ENCODE results near the gene UIMC1. TPM values are rescaled to one million over a fixed set of nuclear protein-coding genes. Genes with fewer than 3 reads are reported as not detected.

Gene UIMC1
- total RNA-seq, 4 donors from 2014 or later = 40.2 to 56.7 (median 44.6) TPM

DNA sequence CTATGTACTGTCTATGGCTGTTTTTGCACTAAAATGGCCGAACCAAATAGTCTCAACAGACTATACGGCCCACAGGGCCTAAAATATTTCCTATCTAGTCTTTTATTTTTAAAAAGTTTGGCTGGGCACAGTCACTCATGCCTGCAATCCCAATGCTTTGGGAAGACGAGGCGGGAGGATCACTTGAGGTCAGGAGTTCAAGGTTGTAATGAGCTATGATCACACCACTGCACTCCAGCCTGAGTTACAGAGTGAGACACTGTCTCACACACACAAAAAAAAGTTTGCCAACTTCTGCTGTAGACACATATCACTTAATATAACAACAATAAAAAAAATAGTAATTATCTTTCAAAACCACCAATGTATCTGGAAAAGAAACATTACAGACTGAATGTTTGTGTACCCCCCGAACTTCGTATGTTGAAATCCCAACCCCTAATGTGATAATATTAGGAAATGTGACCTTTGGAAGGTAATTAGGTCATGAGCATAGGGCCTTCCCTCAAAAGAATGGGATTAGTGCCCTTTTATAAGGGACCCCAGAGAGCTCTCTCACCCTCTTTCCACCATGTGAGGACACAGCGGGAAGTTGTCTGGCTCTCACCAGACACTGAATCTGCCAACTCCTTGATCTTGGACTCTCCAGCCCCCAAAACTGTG lies 53.9 kb downstream of the UIMC1 start:
- Histone ChIP-seq H3K27ac (no peak overlapping the region), H3K27me3 (no peaks in the 10 kb centered on the region), H3K4me3 (no peak overlapping the region), H3K36me3 (peaks cover 0 to 63% (median 10%) of the 10 kb centered on the region in 3 donors), H3K9me3 (no peaks in the 10 kb centered on the region), H3K4me1 (peaks cover 0 to 15% (median 0%) of the 10 kb centered on the region in 4 donors)
- DNase-seq (ENCODE audit: low spot score in 2 of 2) = no peak
- TF ChIP-seq POLR2A (IDR thresholded peaks at IDR 0.05) = no peak
- TF ChIP-seq, protein P1, sequence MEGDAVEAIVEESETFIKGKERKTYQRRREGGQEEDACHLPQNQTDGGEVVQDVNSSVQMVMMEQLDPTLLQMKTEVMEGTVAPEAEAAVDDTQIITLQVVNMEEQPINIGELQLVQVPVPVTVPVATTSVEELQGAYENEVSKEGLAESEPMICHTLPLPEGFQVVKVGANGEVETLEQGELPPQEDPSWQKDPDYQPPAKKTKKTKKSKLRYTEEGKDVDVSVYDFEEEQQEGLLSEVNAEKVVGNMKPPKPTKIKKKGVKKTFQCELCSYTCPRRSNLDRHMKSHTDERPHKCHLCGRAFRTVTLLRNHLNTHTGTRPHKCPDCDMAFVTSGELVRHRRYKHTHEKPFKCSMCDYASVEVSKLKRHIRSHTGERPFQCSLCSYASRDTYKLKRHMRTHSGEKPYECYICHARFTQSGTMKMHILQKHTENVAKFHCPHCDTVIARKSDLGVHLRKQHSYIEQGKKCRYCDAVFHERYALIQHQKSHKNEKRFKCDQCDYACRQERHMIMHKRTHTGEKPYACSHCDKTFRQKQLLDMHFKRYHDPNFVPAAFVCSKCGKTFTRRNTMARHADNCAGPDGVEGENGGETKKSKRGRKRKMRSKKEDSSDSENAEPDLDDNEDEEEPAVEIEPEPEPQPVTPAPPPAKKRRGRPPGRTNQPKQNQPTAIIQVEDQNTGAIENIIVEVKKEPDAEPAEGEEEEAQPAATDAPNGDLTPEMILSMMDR (IDR thresholded peaks at IDR 0.05) = no peak
- no peak for TF ChIP-seq EP300 (IDR thresholded peaks at IDR 0.05)
- WGBS, 2 donors = 86 to 91% methylated on average over 7 of the region's 7 CpGs

DNA sequence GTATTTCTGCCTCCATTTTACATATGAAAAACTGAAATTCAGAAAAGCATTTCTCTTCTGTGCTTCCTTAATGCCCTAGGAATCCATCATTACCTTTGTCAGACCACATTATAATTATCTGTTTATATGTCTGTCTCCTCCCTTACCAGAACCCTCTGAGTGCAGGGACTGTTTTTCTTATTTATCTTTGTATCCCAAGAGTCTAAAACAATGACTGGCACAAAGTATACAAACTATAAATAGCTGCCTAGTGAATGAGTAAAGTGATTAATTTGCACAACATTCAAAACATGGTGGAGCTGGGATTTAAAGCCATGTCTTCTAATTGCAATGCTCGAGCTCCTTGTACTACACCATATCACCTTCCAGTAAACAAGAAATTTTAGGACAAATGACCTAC lies 58.1 kb downstream of the UIMC1 start:
- no peak overlapping the region for H3K4me3 ChIP-seq
- WGBS, 2 donors = 74 to 92% methylated on average over 1 of the region's 1 CpG
- peaks cover 0 to 77% (median 20%) of the 10 kb centered on the region in 3 donors for H3K36me3 ChIP-seq
- no peak overlapping the region for H3K27ac ChIP-seq
- TF ChIP-seq, protein P1 (IDR thresholded peaks at IDR 0.05) = no peak
- TF ChIP-seq EP300 (IDR thresholded peaks at IDR 0.05) = no peak
- no peaks in the 10 kb centered on the region for H3K9me3 ChIP-seq
- H3K4me1 ChIP-seq = no peaks in the 10 kb centered on the region
- no peaks in the 10 kb centered on the region for H3K27me3 ChIP-seq
- DNase-seq (ENCODE audit: low spot score in 2 of 2) = no peak

DNA sequence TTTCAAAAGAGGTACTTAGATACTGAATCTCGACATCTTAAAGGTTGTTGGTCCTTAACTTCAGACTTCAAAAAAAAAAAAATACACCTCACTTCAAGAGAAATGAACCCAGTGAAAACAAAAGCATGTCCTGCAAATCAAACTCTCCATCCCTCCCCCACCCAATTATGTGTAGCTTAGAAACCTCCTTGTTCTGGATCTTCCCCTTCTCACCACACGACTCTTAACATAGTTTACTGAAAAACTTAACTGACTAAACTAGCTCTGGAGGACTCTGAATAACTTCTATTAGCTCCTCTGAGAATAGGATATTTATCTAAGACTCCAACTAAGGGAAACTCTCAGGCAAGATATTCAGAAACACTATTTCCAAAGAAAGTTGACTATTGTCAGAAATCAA lies 58.7 kb downstream of the UIMC1 start:
- peaks cover 0 to 81% (median 20%) of the 10 kb centered on the region in 3 donors for H3K36me3 ChIP-seq
- no peak overlapping the region for H3K27ac ChIP-seq
- no peak for DNase-seq (ENCODE audit: low spot score in 2 of 2)
- 69 to 73% methylated on average over 2 of the region's 2 CpGs for WGBS, 2 donors
- H3K4me3 ChIP-seq = no peak overlapping the region
- no peaks in the 10 kb centered on the region for H3K27me3 ChIP-seq
- no peaks in the 10 kb centered on the region for H3K4me1 ChIP-seq
- H3K9me3 ChIP-seq = no peaks in the 10 kb centered on the region
- TF ChIP-seq, protein P1 (IDR thresholded peaks at IDR 0.05) = no peak
- TF ChIP-seq POLR2A (IDR thresholded peaks at IDR 0.05) (no peak), EP300 (IDR thresholded peaks at IDR 0.05) (no peak)

GRCh38 chr5:176944268-176944667 lies 62.3 kb downstream of the UIMC1 start:
- peaks cover 0 to 78% (median 11%) of the 10 kb centered on the region in 3 donors for H3K36me3 ChIP-seq
- no peak overlapping the region for H3K27ac ChIP-seq
- WGBS, 2 donors = 40 to 53% methylated on average over 2 of the region's 2 CpGs

DNA sequence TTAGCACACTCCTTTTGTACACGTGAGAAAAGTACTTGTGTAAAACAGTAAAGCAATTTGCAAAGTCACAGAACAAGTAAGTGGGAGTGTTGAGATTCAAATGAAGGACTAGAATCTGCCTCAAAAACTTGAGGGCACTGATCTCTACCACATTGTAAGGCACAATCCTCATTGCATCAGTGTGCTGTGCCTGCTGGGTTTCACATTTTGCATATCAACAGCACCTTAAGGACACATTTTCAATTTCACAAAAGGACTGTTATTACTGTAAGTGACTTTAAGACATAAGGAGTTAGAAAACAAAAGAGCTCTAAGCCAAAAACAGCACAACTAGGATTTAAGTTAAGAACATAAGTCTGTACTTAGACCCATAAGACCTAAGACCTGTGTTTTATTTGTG lies 62.8 kb downstream of the UIMC1 start:
- DNase-seq (ENCODE audit: low spot score in 2 of 2) = no peak
- no peak overlapping the region for H3K4me3 ChIP-seq
- no peaks in the 10 kb centered on the region for H3K9me3 ChIP-seq
- H3K27me3 ChIP-seq = no peaks in the 10 kb centered on the region
- peaks cover 0 to 79% (median 10%) of the 10 kb centered on the region in 3 donors for H3K36me3 ChIP-seq
- 54% methylated on average over 1 of the region's 1 CpG for whole genome bisulfite sequencing, 2 donors
- no peak for TF ChIP-seq EP300 (IDR thresholded peaks at IDR 0.05)
- no peak for TF ChIP-seq POLR2A (IDR thresholded peaks at IDR 0.05)
- TF ChIP-seq, protein P1 (IDR thresholded peaks at IDR 0.05) = no peak
- H3K4me1 ChIP-seq = no peaks in the 10 kb centered on the region
- no peak overlapping the region for H3K27ac ChIP-seq

More at GRCh38 chr5:176944268-176944667, 62.3 kb downstream of the UIMC1 start:
- Histone ChIP-seq H3K9me3 (no peaks in the 10 kb centered on the region), H3K4me1 (no peaks in the 10 kb centered on the region), H3K27me3 (no peaks in the 10 kb centered on the region), H3K4me3 (no peak overlapping the region)
- TF ChIP-seq POLR2A (IDR thresholded peaks at IDR 0.05) (no peak), EP300 (IDR thresholded peaks at IDR 0.05) (no peak)
- TF ChIP-seq, protein P1 (IDR thresholded peaks at IDR 0.05) = no peak
- DNase-seq (ENCODE audit: low spot score in 2 of 2) = no peak

Measured in tibial nerve (tissue), 4 donors.